ENCODE data around the gene LRRC57. TPM values are rescaled to one million over a fixed set of nuclear protein-coding genes. Genes with fewer than 3 reads are reported as not detected.

Gene LRRC57
- total and polyA plus RNA-seq, 3 donors from 2014 or later, result 15.5 to 35.4 (median 26.7) TPM

DNA sequence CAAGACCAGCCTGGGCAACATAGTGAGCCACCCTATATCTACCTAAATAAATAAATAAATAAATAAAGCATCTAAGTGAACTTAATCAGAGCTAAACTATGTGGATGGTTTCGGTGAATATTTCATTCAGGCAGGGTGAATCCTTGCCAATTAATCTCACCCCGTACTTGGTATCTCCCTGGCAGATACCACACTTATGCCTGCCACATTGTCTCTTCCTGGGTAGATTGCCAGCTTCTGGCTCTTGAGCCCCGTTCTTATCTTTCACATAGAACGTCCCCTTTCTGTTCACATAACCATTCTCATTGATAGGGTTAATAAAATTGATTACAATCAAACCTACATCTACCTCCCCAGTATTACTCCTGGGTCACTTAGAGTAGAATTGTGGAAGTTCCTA is 46.1 kb downstream of the LRRC57 start:
- WGBS, 2 donors, result 64 to 74% methylated on average over 4 of the region's 4 CpGs
- intact Hi-C loops (cut with DNase I; ENCODE audit: low total_unique reads), result no loop called here
- TF ChIP-seq POLR2A (IDR thresholded peaks at IDR 0.05), result no peak
- DNase-seq, result peak; percentile 58
- H3K36me3 ChIP-seq (ENCODE audit: low read depth, missing control alignments), result no peaks in the 10 kb centered on the region
- H3K4me1 ChIP-seq, result peaks cover 53% of the 10 kb centered on the region
- H3K9me3 ChIP-seq, result no peaks in the 10 kb centered on the region
- H3K27me3 ChIP-seq, result no peaks in the 10 kb centered on the region
- no peak overlapping the region for H3K4me3 ChIP-seq
- H3K27ac ChIP-seq, result peak overlapping the region in 1 of 2 donors; percentile 11

DNA sequence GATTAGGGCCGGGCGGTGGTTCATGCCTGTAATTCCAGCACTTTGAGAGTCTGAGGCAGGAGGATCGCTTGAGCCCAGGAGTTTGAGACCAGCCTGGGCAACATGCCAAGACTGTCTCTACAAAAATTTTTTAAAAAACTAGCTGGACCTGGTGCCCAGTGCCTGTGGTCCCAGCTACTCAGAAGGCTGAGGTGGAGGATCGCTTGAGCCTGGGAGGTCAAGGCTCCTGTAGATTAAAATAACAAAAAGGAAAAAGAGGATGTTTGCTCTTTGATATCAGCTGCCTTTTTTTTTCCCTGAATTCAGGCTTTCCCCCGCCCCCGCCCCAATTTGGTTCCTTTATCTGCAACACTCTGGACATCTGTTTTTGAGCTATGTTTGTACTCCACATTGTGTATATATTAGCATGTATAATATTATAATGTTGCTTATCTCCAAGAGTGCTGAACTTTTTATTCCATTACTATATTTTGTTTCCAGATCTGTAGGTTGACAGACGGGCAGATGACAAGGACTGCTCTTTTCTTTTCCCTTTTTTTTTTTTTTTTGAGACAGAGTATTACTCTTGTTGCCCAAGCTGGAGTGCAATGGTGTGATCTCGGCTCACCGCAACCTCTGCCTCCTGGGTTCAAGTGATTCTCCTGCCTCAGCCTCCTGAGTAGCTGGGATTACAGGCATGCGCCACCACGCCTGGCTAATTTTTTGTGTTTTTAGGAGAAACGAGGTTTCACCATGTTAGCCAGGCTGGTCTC is 48.6 kb downstream of the LRRC57 start:
- H3K4me1 ChIP-seq, result peaks cover 36% of the 10 kb centered on the region
- WGBS, 2 donors, result 57 to 62% methylated on average over 12 of the region's 12 CpGs
- H3K36me3 ChIP-seq (ENCODE audit: low read depth, missing control alignments), result no peaks in the 10 kb centered on the region
- peak overlapping the region; percentile 62 to 78 for H3K27ac ChIP-seq
- no peak for DNase-seq
- TF ChIP-seq, protein P1, sequence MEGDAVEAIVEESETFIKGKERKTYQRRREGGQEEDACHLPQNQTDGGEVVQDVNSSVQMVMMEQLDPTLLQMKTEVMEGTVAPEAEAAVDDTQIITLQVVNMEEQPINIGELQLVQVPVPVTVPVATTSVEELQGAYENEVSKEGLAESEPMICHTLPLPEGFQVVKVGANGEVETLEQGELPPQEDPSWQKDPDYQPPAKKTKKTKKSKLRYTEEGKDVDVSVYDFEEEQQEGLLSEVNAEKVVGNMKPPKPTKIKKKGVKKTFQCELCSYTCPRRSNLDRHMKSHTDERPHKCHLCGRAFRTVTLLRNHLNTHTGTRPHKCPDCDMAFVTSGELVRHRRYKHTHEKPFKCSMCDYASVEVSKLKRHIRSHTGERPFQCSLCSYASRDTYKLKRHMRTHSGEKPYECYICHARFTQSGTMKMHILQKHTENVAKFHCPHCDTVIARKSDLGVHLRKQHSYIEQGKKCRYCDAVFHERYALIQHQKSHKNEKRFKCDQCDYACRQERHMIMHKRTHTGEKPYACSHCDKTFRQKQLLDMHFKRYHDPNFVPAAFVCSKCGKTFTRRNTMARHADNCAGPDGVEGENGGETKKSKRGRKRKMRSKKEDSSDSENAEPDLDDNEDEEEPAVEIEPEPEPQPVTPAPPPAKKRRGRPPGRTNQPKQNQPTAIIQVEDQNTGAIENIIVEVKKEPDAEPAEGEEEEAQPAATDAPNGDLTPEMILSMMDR (IDR thresholded peaks at IDR 0.05), result no peak
- no peak for TF ChIP-seq POLR2A (IDR thresholded peaks at IDR 0.05)
- intact Hi-C loops (cut with DNase I; ENCODE audit: low total_unique reads), result no loop called here
- H3K9me3 ChIP-seq, result no peaks in the 10 kb centered on the region
- no peaks in the 10 kb centered on the region for H3K27me3 ChIP-seq
- H3K4me3 ChIP-seq, result no peak overlapping the region

DNA sequence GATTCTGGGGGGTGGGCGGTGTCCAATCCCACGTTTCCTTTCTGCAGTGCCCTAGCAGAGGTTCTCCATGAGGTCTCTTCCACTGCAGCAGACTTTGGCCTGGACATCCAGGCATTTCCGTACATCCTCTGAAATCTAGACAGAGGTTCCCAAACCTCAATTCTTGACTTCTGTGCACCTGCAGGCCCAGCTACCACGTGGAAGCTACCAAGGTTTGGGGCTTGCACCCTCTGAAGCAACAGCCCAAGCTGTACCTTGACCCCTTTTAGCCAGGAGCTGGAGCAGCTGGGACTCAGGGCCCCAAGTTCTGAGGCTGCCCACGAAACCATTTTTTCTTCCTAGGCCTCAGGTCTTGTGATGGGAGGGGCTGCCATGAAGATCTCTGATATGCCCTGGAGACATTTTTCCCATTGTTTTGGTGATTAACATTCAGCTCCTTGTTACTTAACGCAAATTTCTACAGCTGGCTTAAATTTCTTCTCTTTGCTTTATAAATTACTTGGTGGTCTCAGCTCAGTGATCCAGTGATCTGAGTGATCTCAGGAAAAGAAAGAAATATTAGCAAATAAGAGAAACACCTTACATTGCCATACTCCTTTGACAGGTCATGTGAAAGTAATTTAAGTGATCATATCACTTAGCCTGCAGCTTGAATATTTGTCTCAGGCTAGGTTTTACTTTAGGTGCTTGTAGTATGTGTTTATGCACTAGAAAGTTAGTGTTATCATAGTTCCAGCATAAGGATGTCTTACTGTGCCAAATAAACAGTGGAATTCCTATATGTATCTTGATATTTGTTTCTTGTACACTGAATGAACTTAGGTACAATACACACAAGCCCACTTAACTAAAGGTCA is 50.2 kb downstream of the LRRC57 start:
- no peaks in the 10 kb centered on the region for H3K27me3 ChIP-seq
- TF ChIP-seq POLR2A (IDR thresholded peaks at IDR 0.05), result no peak
- TF ChIP-seq, protein P1 (IDR thresholded peaks at IDR 0.05), result no peak
- no peaks in the 10 kb centered on the region for H3K36me3 ChIP-seq (ENCODE audit: low read depth, missing control alignments)
- no peak for DNase-seq
- peak overlapping the region; percentile 62 to 78 for H3K27ac ChIP-seq
- 60 to 76% methylated on average over 6 of the region's 6 CpGs for WGBS, 2 donors
- H3K9me3 ChIP-seq, result no peaks in the 10 kb centered on the region
- H3K4me1 ChIP-seq, result peaks cover 32% of the 10 kb centered on the region
- no peak overlapping the region for H3K4me3 ChIP-seq
- intact Hi-C loops (cut with DNase I; ENCODE audit: low total_unique reads), result no loop called here

DNA sequence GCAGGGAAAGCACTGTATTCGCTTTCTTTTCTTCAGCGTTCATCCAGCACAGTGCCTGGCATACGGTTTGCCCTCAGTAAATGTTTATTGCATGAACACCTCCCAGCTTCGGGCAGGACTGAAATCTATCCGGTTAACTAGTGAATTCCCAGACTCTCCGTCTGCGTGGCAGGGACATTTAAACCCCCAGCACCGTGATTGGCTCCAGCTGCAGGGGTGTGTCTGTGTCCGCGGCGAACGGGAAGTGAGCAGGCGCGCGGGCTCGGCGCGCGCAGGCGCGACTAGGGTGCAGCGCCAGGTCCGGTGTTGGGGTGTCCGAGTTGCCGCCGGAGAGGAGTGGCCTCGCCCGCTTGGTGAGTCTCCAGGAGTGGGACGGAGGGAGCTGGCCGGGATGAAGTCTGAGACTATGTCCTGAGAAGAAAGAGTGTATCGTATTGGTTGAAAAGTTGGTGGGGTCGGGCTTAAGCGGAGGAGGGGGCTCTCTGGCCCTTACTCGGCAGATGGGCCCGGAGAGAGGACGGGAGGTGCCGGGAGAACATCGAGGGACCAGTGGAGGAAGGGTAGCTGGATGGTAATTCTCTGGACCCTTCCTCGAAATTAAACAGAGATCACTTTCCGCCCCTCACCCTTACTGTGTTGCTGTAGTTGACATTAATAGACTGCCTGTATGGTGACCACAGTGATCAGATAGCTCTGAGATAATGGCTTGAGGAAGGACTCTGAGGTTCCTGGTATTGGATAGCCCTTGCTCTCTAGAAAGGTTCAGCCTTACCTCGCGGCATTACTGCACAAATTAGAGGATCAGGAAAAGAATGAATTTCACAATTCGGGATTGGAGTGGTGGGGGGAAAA is 53.0 kb downstream of the LRRC57 start, which contains the start of gene SNAP23:
Gene SNAP23 (plus strand): TSS at position 274 of the 852 bp plus-strand sequence. CDS start 16,213 bp downstream, outside the sequence.
- Histone ChIP-seq H3K9me3 (no peaks in the 10 kb centered on the region), H3K27me3 (no peaks in the 10 kb centered on the region), H3K36me3 (ENCODE audit: low read depth, missing control alignments) (no peaks in the 10 kb centered on the region), H3K4me1 (peaks cover 28% of the 10 kb centered on the region), H3K27ac (peak within 1 kb of the TSS; percentile 94 to 97), H3K4me3 (peak within 1 kb of the TSS; percentile 78 to 95)
- TF ChIP-seq, protein P1 (IDR thresholded peaks at IDR 0.05), result no peak
- TF ChIP-seq POLR2A (IDR thresholded peaks at IDR 0.05), result peak; percentile 80
- WGBS, 2 donors, result 0 to 1% methylated on average over 24 to 43 of the region's 43 CpGs
- DNase-seq, result peak; percentile 96
- intact Hi-C loops (cut with DNase I; ENCODE audit: low total_unique reads), result no loop called here

Data from testis (tissue), 3 donors.